OCI-LY1 (cell line): Measurements from ENCODE around the gene CAMK1G.

ENCODE experiments used
- EZH2 ChIP-seq: fragments of 200-600 bp; sonication (generic), shearing (Covaris generic); IDR thresholded peaks from 2 replicates; pipeline ENCODE4 v1.8.0; 2017; ENCODE audit warnings: borderline replicate concordance, mixed run types, mild to moderate bottlenecking, antibody characterized with exemption, low read length, moderate library complexity, mixed read lengths
- TF ChIP-seq, protein P1 (sequence below): fragments of 200-600 bp; sonication (generic), shearing (Covaris generic); IDR thresholded peaks from 2 replicates; pipeline ENCODE4 v1.5.1; 2017; ENCODE audit warnings: mild to moderate bottlenecking, antibody characterized with exemption, low read length, moderate library complexity, mixed read lengths

DNA sequence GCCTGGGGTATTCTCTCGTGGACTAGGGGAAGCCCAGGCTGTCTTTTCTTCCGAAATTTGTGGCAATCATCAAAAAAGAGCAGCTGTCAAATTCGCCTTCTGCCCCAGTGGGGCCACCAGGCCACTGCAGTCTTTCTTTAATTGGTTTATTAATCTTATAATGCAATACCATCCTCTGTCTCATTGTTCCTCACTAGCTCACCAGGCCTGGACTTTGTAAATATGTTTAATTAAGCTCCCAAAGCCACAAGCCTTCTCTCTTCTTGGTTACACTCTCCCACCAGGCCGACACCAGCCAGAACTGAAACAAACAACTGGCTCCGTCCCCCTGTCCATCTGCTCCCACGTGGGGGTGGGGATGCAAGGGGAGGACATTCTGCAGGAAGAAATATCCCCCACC lies 22.0 kb upstream of the CAMK1G start:
- TF ChIP-seq, protein P1, sequence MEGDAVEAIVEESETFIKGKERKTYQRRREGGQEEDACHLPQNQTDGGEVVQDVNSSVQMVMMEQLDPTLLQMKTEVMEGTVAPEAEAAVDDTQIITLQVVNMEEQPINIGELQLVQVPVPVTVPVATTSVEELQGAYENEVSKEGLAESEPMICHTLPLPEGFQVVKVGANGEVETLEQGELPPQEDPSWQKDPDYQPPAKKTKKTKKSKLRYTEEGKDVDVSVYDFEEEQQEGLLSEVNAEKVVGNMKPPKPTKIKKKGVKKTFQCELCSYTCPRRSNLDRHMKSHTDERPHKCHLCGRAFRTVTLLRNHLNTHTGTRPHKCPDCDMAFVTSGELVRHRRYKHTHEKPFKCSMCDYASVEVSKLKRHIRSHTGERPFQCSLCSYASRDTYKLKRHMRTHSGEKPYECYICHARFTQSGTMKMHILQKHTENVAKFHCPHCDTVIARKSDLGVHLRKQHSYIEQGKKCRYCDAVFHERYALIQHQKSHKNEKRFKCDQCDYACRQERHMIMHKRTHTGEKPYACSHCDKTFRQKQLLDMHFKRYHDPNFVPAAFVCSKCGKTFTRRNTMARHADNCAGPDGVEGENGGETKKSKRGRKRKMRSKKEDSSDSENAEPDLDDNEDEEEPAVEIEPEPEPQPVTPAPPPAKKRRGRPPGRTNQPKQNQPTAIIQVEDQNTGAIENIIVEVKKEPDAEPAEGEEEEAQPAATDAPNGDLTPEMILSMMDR: no peak
- no peak for TF ChIP-seq EZH2
